Inflammatory macrophage (primary cell): ENCODE results near the gene LAMA3.
A peak's percentile ranks its signal among the peaks of the same experiment; 100 is the strongest.
"Not testable (repeated sequence)": the region's sequence is repeated elsewhere in the genome, so short reads cannot be mapped to it uniquely, and the experiment has no call there.

ENCODE experiments used
- DNase-seq, 2 donors: peaks; one replicate each; pipeline ENCODE4 v3.0.0-alpha.2; 2020 to 2022

The LAMA3 gene

DNA sequence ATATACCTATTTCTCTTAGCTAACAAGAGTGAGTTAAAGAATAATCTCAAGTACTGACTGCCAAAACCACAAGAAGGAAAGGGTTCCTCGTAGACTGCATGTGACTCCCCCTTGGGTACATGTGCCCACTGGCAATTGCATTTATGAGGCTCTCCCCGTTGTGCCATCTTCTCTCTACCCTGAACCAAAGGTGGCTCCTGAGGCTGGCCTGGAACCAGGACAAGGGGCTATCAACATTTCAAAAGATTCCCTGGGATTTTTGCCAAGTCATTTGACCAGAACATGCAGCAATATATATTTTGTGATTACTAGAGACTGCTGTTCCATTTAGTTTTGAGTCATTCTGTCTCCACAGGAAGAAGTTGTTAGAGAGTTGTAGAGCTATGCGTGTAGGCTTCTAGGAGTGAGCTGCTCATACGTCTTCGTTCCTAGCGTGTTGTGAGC is 45.8 kb downstream of the LAMA3 start:
- peak in 1 of 2 donors; percentile 4 for DNase-seq

DNA sequence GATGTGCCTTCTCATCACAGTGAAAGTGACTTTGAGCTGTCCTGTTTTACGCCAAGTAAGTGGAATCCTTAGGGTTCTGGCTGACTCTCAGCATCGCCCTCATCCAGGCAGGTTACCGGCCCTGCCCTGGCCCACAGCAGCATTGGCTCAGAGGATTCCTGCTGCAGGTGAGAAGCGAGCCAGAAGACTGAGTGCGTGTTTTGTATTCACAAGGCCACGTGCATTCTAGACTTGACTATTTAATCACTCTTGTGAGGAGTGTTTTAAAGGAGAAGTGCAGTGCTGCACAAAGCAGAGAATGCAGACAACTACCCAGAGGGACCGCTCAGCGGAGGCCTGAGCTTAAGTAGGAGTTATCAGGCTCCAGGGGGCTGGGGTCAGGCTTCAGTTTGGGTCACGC is 48.3 kb downstream of the LAMA3 start:
- DNase-seq: no peak

DNA sequence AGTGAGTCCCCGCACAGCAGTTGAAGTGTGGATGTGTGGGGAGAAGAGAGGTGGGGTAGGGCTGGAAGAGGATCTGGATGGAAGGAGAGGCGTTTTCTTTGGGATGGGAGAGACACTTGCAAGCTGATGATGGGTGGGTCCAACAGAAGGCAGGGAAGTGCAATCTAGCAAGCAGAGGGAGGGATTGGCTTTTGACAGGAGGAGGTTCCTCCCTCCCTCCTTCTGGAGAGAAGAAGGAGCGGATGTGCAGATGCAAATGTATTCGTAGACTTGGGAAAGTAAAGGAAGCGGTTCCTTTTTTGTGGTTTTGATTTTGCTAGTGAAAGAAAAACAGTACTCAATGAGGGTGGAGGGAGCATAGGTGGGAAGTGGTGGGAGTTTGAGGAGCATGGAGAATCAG is 48.9 kb downstream of the LAMA3 start:
- peak; percentile 3 to 11 for DNase-seq

DNA sequence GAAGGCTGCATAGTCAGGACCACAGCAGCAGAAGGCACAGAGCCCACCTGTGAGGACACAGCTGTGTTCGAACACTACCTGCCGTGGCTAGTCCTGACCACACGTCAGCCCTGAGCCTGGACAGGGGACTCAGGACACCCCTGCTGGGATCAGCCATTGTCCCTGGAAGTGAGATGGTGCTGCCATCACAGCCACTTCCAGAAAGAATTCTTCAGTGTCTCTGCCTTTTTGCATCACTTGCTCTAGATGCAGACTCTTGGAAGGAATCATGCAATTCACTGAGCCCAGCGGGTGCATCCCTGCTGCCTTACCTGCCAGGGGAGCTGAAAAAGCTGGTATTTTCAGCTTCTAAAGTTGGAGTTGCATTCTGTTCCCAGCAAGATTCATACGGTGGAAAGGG is 49.3 kb downstream of the LAMA3 start:
- no peak for DNase-seq

DNA sequence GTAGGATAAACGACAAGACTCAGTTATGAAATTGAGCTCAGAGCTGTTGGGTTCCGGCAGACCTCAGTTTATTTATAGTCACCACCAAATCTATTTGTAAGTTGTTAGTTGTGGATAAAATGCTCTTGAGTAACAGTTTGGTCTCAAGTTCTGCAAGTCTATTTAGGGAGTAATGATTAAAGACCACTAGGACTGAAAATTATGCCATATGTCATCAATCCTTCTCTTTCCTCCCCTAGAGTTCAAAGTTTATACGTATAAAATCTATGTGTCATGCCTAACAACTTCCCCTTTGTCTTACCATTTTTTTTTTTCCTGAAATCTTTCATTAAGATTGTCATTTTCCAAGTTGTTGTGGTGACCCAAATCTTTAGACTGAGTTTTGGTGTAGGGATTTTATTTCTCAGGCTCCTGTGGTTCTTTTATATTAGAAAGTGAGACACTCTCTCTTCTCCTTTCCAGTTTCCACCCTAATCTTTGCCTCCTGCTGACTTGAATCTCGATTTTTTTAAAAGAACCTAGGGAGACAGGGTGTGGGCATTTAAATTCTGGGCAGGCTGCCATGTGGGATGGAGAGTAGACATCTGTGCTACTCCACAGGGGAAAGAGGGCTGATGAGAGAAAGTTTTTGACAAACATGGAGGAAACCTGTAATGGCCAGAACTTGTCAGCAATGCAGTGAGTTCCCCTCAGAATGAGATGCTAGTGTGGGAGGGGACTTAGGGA is 51.0 kb downstream of the LAMA3 start:
- DNase-seq: peak; percentile 37 to 78

DNA sequence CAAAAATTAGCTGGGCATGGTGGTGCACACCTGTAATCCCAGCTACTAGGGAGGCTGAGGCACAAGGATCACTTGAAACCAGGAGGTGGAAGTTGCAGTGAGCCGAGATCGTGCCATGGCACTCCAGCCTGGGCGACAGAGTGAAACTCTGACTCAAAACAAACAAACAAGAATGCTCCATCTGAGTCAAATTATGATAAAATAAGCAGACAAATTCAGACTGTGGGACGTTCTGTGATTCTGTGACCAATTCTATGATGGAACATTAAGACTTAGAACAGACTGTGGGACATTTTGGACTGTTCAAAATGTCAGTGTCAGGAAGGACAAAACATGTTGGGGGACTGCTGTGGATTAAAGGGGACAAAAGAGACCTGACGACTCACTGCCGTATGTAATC is 52.7 kb downstream of the LAMA3 start:
- not testable (repeated sequence) for DNase-seq

DNA sequence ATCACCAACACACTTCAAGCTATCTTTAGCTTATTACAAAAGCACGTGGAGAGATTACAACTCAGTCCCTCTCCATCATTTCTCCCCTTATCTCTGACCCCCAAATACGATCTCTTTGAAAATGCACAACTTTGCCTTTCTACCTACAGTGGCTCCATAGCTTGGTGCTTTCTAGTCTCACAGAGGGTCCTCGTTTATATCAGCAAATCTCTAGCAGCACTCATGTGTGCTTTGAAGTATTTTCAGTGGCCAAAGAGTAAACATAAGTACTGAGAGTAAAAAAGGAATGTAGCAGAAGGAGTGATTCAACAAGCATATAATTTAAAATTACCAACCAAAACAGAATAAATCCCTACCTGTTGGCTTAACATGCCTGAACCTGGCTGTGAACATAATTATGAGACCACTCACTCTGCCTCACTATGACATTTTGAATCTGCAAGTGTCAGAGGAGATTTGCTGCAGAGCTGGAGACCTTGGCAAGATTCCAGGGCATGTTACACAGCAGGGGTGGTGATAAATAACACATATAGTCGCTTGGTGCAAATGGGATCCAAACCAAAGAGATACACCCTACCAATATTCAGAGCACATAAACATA is 54.6 kb downstream of the LAMA3 start:
- DNase-seq: no peak

DNA sequence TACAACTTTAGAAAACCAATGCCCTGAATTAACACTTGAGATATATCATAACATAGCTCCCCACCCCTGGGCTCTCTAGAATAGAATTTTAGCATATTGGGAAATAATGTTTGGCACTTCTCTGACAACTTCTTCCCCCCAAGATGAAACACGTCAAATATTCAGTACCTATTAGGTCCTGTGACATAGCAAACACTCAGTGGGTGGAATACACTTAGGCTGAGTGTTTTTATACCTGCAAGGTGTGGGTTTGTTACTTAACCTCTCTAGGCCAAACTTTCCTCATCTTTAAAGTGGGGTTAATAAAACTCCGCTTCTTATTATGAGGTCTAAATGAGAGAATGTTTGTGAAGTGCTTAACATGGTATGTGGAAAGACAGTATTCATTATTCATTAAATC is 56.1 kb downstream of the LAMA3 start:
- DNase-seq: no peak

DNA sequence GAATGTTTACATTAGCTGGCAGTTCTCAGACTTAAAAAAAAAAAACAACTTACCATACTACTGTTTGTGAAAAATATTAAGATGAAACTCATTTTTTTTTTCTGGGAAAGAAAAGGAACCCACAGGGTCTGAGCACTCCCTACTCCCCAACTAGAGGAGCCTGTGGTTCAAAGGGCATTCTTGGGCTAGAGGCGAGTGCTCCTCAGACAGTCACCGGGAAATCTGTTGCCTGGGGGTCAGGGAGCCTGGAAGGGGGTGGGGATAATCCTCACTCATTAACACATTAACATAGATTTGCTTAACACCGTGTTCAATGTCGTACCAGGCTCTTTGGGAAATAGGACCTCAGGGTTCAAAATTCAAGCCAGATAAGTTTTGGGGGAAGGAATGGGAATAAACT is 57.6 kb downstream of the LAMA3 start:
- DNase-seq: no peak

DNA sequence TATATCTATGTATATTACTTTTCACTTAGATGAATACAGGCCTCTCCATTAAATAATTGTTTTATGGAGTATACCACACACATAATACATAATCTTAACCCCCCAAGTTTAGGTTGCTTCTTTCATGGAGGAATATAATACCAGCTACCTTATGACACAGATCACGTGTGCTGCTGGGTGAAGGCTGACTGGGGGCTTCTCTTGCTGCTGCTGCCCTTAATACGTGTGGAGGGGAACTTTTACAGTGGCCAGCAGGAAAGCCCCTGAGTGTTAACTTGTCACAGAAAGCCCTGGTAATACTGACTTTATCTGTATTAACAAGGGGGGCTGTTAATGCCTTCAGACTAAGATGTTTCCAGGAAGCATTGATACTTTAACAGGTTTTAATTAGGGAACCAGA is 63.1 kb downstream of the LAMA3 start:
- no peak for DNase-seq

DNA sequence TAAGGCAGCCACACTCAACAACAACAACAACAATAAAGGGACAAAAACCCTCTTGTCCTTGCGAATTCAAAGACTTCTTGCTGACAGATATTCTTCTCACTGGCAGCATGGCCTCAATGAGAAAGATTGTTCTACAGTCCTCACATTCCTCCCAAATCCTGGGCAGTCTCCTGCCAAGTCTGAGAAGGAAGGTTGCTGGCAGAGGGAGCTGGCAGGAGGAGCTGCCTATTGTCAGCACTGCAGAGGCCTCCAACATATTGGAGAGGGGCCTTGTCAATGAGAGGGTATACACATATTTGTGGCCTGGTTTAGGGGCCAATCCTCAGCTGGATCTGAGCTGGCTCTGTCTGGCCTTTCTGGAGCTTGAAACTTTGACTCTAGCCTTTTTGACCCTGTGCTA is 63.5 kb downstream of the LAMA3 start:
- no peak for DNase-seq

DNA sequence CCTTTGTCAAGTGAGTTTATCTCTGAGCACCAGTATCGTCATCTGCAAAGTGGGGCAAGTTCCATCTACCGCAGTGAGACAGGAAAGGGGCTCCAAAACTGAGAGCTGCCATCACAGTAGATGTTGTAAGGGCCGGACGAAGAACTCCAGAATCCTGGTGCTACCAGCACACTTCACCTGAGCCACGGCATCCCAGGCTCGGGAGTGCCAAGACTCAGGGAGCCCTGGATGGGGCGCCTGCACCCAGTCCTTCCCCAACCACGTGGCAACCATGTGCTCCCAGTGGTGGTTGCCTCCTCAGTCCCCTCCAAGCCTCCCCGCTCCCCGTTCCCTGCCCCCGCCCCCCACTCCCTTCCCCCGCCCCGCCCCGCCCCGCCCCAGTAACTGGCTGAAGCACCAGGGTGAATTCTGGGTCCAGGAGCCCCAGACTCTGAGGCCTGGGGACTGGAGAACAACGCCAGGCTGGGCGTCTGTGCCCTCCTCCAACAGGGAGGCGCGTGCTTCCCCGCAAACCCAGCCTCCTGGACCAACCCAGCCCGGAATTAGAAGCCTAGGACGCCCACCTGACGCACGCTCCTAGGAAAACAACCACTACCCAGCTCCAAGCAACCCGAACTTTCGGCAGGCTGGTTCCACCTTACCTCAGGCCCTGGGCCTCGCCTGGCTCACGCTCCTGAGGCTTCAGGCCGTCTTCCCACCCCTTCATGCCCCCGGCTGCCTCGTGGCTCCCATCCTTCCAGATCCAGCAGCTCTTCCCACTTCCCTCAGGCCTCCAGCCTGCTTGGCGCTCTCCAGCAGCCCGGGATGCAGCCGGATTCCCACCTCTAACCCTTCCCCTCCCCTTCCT is 67.6 kb downstream of the LAMA3 start:
- no peak for DNase-seq

DNA sequence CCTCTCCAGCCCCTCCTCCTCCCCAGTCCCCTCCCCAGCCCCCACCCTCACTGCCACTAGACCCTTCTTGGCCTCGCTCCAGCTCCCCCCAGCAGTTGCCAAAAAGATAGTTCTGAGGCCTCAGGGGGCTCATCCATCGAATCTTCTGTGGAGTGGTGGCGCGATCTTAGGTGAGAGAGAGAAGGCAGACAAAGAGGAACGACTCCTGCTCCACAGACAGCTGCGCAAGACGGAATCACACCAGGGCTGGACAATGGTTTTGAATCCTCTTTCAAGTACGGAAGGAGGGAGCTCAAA is 68.1 kb downstream of the LAMA3 start:
- no peak for DNase-seq

DNA sequence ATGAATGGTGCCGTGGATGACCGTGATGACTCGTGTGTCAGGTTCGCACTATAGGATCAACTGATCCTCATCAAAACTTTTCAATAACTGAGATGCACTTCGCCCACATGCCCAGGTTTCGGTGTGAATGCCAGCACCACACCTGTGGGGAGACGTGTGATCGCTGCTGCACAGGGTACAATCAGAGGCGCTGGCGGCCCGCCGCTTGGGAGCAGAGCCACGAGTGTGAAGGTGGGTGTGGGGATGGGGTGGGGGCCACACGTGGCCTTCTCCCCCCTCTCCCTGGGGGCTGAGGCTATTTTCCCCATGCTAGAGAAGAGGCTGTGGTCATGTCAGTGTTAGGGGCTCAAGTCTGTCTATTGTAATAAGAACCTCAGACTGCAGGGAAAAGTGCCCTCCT is 69.0 kb downstream of the LAMA3 start:
- DNase-seq: no peak

DNA sequence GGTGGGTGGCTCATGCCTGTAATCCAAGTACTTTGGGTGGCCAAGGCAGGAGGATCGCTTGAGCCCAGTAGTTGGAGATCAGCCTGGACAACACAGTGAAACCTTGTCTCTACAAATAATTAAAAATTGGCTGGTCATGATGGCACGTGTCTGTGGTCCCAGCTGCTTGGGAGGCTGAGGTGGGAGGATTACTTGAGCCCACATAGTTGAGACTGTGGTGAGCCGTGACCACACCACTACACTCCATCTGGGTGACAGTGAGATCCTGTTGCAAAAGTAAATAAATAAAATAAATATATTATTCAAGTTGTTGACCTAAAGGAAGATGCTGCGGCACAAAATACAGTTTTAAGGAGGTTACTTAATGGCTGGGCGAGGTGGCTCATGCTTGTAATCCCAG is 72.7 kb downstream of the LAMA3 start:
- DNase-seq: no peak

DNA sequence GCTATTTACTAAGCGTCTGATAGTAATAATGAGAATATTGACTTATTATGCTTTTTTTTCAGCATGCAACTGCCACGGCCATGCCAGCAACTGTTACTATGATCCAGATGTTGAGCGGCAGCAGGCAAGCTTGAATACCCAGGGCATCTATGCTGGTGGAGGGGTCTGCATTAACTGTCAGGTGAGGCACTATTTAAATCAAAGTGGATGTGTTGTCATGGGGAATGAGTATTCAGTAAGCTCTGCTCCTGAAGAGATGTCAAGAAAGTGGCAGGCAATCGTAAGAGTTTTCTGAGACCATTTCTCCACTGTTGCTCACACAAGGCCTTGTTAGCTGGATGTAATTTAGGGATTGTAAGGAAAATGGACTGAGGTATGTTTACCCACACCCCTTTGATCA is 74.1 kb downstream of the LAMA3 start:
- no peak for DNase-seq

DNA sequence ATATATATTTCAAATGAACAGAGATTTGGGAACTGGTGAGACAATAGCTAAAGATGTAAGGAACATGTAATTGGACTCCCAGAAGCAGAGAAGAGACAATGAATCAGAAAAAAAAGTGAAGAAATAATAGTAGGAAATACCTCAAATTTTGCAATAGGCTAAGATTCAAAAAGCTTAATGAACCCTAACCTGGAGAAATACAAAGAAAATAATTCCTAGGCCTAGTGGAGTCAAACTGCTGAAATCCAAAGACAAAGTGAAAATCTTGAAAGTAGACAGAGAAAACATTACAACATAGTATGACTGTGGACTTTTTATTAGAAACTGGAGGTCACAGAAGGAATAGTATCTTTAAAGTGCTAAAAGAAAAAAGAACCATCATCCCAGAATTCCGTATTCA is 76.7 kb downstream of the LAMA3 start:
- no peak for DNase-seq

DNA sequence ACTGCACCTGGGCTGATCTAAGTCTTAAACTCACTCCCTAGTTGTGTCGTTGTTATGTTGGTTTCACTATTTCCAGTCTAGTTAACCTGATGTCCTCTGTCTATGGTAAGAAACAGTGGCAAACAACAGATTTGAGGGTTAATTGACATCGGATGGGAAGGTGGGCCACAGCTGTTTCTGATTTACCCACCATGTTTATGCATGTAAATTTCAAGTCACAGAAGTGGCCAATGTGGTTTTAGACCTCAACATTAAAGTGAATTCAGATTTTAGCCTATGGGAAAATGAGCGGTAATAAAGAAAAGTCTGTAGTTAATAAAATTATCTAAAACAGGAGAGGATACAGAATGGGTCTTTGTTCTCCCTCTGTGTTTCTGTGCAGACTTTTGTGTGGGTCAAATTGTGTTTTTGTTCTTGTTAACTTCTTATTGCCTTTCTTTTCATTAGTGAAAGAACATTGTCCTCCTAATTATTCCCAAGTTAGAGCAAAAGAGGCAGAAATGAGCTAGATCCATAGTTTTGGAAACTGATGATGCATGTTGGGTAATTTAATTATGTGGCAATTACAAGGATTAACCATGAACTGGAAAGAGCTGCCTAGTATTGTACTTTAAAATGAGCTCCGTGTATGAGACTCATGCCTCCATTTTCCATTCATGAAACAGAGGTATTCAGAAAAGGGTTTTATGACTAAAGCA is 83.2 kb downstream of the LAMA3 start:
- DNase-seq: no peak

DNA sequence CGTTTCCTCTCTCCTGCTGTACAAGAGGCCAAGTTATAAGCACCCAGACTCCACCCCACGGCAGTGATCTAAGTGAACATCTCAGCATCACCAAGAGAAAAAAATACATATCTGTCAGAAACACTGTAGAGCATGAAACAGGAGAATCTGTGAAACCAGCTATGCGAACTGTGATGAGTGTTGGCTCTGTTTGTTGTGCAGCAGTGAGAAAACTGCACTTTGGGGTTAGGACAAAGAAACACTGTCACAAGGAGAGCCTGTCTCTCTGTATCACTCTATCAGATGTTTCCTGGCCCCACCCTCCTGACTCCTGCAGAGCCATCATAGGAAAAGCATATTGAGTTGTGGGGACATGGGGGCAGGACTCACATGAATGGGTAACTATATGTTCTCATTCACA is 87.1 kb downstream of the LAMA3 start:
- no peak for DNase-seq

DNA sequence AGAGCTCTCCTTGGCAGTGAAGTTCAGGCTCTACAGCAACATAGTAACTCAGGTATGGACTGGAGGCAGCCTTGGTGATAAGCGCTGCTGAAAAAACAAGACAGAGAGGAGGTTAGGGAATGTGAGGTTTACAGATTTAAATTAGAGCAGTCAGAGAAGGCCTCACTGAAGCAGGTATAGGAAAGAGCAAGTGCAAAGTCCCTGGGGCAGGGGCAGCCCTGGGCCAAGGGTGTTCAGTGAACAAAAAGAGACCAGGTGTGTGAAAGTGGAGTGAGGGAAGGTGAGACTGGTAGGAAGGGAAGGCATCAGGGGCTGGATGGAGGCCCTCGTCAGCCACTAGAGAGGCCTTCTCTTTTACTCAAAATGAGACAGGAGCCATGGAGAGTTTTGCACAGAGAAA is 89.6 kb downstream of the LAMA3 start:
- DNase-seq: no peak

DNA sequence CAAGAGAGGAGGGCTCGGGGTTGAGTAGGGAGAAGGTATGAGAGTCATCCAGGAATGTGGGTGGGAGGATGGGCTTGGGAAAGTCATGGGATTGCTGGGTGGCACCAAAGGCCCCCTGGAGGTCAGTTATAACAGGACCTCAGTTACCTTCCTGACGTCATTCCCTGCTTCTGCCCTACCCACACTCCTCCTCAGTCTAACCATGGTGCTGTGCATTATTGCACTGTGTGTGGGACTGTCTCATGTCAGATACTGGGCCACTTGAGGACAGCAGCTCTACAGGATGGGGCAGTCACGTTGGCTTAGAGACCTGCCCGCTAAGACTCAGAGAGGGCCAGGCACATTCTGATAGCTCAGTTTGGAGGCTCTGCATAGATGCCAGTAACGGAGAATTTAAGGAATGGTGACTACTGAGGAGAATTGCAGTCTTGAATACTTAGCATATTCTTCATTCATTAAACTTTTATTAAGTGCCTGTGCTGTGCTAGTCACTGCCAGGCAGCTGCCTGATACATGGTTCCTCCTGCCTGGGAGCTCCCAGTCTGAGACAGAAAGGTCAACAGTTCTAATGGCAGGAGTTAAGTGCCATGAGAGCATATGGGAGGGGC is 90.5 kb downstream of the LAMA3 start:
- peak in 1 of 2 donors; percentile 2 for DNase-seq

DNA sequence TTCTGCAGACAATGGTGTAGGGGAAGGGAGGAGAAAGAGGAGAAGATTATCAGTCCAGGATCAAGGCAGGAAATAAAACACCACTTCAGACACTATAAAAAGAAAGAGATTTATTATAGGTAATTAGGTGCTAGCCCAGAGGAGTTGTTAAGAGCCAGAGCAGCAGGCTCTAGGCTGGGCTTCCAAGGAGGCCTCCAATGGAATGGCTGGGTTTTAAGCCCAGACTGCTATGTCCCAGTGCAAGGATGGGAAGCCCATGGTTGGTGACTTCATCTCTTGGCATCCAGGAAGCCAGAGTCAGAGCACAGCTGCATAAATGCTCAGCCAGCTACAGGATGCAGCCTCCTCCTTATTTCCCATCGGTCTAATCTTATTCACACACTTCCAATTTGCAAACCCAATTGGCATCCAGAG is 95.6 kb downstream of the LAMA3 start:
- DNase-seq: no peak

DNA sequence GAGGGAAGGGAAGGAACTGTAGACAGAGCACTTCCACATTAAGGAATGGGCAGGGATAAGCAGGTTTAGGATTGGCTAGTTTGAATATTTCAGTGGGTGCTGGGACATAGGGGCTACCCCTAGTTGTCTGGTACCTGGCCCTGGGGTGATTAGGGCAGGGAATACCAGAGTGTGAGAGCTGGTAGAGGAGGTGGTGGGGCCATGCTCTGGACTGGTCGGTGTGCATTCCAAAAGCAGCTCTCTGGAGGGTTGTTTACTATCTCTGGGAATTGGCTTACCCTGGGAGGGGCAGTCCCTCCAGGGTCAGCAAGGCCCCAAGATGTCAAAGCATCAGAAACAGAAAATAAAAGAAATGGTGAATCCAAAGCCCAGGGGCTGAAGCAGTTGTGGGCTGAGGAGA is 103.8 kb downstream of the LAMA3 start:
- DNase-seq: no peak
